C4-2B (cell line): ENCODE measurements around the gene KLC4.

Experiments
- CTCF ChIP-seq: fragments of 450-650 bp; conservative IDR thresholded peaks from 2 replicates; pipeline ENCODE4 v1.5.1; 2017; ENCODE audit warnings: mild to moderate bottlenecking
- ZFX ChIP-seq: fragments of 450-650 bp; IDR thresholded peaks from 2 replicates; pipeline ENCODE4 v1.6.1; 2017

DNA sequence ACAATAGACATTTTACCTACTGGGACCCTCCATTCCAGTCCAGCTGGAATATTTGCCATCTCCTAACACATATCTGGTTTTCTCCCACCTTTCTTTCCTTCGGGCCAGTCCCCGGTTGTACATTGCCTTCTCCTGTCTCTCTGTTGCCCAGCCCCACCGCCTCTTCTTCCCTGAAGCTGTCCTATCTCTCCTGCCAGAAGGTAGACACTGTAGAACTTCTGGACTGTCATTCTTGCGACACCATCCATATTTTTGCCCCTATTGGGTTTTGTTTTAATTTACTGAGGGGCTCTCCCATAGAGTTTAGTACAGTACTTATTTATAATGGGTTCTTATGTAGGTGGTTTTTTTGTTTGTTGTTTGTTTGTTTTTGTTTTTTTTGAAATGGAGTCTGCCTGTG, 21.6 kb downstream of the KLC4 start:
- no peak for TF ChIP-seq CTCF
- TF ChIP-seq ZFX = no peak
